NCI-H1930 (cell line): Measurements from ENCODE around the gene ACOX3.

Source experiments
- DNase-seq, 2 experiments: peaks; one replicate each; lab custom pipeline; 2025; lab: John Stamatoyannopoulos, UW

The ACOX3 gene

GRCh38 chr4:8404791-8405515, 35.6 kb downstream of the ACOX3 start:
- DNase-seq, result no peak

- no peak for DNase-seq
Measured at GRCh38 chr4:8403976-8404375, 36.5 kb downstream of the ACOX3 start.

DNA sequence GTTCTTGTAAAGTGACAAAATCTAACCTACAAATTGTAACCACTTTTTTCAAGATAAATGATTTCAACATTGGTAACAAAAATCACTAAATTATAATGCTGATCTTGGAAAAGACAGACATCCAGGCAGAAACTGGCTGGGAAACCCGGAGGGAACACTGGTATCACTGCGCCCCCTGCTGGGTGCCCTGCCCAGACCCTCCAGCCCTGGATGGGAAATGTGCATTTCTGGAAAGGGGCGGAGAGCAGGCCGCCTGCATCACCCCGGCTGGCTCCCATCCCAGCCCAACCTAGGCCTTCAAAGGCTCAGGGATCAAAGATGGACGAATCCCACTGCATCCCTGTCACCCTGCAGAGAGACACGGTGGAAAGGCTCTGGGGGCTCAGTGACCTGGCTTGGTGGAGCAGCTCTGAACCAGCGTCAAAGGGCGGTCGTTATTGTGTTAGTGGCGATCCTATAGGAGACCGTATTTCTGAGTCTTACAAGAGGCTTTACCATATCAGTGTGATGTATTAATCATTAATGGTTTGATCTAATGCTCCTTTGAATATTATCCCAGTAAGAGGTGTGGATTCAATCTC, 37.3 kb downstream of the ACOX3 start:
- peak; percentile 2 to 53 for DNase-seq

DNA sequence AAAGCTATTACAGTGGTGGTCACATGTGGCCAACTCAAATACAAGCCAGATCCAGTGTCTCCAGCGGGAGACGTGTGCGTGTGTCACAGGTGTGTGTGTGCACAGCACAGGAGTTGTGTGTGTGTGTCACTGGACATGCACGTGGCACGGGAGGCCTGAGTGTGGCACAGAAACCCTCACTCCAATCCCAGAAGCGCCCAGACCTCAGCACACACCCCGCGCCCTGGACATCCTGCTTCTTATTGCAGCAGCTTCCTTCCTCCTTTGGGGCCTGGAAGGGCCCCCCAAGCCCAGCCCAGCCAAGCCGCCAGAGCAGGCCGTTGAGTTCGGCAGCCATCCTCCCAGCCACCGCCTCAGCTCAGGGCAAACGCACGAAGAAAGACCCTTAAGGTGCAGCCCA, 37.9 kb downstream of the ACOX3 start:
- DNase-seq, result no peak

DNA sequence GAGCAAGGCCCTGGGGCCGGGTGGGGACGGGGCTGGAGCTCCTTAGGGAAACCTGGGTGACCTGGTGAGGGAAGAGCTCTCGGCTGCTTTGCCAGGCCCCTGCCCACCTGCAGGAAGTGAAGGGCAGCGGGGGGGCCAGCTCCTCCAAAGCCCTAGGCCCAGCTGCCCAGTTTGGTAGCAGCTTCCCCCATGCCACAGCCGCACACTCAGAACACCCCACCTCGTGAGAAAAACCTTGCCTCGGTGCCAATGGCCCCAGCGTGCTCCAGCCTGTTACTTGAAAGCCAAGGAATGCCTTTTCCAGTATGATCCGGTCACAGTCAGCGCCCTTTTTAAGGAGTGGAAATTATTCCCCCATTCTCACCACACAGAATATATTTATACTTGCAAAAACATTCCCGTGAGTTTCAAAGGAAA, 38.3 kb downstream of the ACOX3 start:
- DNase-seq, result no peak

GRCh38 chr4:8401665-8402064, 38.9 kb downstream of the ACOX3 start:
- no peak for DNase-seq

GRCh38 chr4:8400632-8401325, 39.7 kb downstream of the ACOX3 start:
- DNase-seq, result no peak

GRCh38 chr4:8399298-8399697, 41.2 kb downstream of the ACOX3 start:
- DNase-seq, result no peak

GRCh38 chr4:8398347-8398746, 42.2 kb downstream of the ACOX3 start:
- DNase-seq, result no peak

DNA sequence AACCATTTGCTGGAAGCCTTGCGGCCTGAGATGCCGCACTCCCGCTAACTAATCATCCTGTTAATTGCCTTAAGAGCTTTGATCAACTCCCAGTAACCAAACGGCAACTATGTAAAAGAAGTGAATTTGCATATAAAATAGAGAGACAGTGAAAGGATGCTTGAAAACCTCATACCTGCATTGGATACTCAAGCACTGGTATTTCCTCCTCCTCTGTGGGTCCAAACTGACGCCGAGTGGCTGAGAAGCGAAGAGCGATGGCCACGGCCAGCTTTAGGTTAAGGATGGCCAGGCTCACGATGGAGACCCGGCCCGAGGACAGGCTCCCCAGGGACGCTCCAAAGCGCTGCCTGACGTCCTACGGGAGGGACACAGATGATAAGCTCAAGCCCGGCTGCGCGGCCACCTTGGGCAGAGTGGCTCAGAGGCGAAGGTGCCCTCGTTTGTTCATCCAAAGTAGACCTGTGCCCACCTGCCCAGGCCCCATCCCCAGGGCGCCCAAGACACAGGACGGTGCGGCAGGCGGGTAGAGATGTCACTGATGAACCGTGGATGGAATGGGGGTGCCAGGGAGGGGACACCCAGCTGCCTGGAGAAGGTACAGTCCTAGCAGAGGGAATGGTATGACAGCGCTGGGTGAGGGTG, 43.6 kb downstream of the ACOX3 start:
- no peak for DNase-seq

DNA sequence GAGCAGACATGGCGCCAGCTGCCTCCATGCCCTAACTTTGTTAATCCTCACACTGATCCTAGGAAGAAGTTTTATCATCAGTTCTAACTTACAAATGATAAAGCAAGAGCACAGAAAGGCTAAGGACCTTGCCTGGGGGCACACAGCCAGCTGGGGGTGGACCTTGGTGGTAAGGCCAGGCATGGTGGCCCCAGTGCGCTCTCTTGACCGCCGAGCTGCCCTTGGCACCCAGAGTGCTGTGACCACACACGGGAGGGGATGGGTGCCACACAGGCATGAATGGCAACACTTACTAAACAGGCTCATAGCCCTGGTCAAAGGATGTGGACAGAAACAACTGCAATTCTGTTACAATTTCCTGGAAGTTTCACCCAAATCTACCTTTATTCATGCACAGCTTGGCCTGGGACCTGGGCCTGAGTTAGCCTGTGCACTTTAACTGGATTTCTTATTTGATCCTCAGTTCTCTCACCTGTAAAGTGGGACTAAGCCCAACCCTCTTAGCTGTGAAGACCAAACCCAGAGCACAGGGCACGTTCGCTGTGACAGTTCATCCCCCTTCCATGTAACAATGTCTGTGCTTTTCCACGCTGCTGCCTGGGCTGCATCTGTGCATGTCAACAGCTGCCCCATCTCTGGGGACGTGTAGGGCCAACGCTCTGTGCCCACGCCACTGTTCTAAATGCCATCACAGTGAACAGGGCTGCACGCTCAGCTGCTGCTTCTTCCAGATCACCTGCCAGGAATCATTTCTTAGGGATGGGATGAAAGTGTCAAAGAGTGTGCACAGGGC, 44.8 kb downstream of the ACOX3 start:
- no peak for DNase-seq

- no peak for DNase-seq
Measured at GRCh38 chr4:8394806-8395205, 45.7 kb downstream of the ACOX3 start.

- DNase-seq, result no peak
Measured at GRCh38 chr4:8394061-8394519, 46.4 kb downstream of the ACOX3 start.

GRCh38 chr4:8393593-8394038, 46.9 kb downstream of the ACOX3 start:
- no peak for DNase-seq

- DNase-seq, result no peak
Measured at GRCh38 chr4:8392591-8393190, 47.8 kb downstream of the ACOX3 start.

DNA sequence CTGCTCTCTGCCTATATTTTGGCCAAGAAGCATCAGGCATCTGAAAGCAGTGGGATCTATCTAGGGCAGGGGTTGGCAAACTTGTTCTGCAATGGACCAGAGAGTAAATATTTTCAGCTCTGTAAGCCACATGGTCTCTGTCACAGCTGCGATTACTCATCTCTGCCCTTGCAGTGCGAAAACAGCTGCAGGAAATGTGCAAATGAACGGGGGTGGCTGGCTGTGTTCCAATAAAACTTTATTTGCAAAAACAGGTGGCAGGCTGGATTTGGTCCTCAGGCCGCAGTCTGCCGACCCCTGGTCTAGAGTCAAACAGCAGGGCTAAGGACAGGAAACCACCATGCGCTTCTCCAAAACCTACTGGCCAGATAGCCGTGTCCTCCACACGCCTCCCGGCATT, 48.6 kb downstream of the ACOX3 start:
- no peak for DNase-seq

DNA sequence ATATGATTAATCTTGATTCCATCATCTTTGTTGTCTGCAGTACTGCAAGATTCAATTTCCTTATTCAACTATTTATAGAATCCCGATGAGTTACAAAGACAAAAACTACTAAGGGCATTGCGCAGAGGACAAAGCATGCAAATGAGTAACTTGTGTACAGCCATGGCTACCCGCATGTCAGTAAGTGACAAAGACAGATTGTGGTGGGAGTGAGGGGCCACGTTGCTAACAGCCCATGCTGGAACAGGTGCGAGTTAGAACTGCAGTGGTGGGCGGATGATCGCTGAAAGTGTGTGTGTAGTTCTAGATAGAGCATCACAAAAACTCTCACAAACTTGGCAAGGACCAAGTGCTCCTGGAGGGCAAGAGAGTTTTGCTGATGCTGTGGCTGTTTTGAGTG, 49.5 kb downstream of the ACOX3 start:
- no peak for DNase-seq

DNA sequence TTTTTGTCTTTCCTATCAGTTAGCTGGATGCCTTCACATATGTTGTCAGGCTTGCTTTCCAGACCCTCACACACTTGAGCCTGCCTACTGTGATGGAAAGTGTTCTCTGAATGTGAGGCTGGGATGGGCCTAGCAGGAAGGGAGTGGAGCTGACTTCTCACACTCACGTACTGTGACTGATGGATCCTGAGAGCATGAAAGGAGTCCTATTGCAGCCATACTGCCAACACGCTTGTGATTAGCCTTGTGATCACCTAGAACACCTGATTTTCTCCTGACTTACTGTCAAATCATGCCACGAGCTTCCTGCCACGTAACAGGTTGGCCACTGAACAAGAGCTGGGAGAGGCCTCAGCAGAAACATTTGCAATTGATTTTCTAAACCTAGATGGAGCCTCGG, 49.9 kb downstream of the ACOX3 start:
- DNase-seq, result no peak

DNA sequence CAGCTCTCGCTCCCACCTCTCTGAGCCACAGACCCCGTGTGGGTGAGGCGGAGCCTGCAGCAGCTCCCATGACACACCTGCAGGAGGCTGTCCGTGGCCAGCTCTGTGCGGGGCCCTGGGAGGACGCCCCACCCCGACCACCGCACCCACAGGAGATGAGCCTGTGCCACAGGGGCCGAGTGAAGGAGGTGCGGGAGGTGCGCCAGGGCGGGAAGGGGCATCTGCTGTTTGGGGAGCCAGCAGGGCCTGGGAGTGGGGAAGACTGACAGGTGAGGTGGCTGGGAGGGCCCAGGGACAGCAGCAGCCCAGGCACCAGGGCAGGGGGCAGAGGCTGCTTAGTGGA, 52.0 kb downstream of the ACOX3 start:
- no peak for DNase-seq

GRCh38 chr4:8387615-8388527, 52.7 kb downstream of the ACOX3 start:
- no peak for DNase-seq

DNA sequence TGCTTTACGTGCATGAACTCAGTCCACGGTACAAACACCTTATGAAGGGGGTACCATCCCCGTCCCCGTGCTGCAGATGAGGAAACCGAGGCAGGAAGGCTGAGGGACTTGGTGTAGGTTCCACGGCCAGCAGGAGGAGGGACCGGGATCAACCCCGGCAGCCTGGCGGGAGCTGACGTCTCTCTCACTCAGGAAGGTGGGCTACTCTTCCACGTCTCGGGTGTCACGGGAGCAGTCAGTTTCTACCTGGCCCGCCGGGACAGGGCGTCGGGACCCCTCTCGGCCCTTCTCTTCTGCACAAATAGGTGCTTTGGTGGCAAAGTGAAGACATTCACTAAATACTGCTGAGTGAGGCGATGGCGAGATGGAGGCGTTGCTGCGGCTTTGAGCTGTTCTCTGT, 53.3 kb downstream of the ACOX3 start:
- no peak for DNase-seq
